GM12872 (cell line): ENCODE measurements around the gene CAMTA1.

Experiments used
- TF ChIP-seq, protein P1 (sequence below): IDR thresholded peaks from 3 replicates; pipeline ENCODE4 v1.5.1; 2011; ENCODE audit warnings: low read depth, mild to moderate bottlenecking, low read length, moderate library complexity; ENCODE audit not compliant: insufficient read depth

The CAMTA1 gene

DNA sequence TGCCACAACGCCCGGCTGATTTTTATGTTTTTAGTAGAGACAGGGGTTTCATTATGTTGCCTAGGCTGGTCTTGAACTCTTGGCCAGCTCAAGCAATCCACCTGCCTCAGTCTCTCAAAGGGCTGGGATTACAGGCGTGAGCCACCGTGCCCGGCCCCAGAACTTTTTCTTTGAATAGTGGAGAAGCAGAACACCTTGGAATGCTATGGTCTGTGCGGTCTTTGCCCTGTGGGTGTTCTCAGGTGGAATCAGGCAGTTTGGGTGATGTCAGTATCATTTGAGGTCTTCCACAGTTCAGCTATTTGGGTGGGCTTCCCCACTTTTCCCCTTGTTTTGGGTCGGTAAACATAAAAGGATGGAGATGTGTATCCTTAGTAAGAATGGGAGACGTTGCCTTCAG, 17.6 kb downstream of the CAMTA1 start:
- TF ChIP-seq, protein P1, sequence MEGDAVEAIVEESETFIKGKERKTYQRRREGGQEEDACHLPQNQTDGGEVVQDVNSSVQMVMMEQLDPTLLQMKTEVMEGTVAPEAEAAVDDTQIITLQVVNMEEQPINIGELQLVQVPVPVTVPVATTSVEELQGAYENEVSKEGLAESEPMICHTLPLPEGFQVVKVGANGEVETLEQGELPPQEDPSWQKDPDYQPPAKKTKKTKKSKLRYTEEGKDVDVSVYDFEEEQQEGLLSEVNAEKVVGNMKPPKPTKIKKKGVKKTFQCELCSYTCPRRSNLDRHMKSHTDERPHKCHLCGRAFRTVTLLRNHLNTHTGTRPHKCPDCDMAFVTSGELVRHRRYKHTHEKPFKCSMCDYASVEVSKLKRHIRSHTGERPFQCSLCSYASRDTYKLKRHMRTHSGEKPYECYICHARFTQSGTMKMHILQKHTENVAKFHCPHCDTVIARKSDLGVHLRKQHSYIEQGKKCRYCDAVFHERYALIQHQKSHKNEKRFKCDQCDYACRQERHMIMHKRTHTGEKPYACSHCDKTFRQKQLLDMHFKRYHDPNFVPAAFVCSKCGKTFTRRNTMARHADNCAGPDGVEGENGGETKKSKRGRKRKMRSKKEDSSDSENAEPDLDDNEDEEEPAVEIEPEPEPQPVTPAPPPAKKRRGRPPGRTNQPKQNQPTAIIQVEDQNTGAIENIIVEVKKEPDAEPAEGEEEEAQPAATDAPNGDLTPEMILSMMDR, result no peak

DNA sequence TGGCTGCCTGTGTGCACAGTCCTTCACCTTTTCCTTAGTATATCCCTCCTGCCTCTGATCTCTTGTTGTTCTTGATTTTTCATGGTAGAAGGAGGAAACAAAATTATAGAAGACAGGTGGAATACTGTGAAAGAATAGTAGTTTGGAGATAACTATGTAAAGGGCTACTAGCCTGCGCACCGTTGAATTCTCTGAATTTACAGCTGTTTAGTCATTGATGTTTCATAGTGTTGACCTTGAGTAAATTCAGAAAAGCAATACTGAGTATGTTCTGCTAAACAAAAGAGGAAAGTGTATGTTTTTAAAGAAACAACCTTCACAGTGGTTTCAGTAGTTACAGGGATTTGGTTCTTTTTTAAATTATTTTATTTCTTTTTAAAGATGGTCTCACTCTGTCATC, 18.1 kb downstream of the CAMTA1 start:
- TF ChIP-seq, protein P1, result no peak

DNA sequence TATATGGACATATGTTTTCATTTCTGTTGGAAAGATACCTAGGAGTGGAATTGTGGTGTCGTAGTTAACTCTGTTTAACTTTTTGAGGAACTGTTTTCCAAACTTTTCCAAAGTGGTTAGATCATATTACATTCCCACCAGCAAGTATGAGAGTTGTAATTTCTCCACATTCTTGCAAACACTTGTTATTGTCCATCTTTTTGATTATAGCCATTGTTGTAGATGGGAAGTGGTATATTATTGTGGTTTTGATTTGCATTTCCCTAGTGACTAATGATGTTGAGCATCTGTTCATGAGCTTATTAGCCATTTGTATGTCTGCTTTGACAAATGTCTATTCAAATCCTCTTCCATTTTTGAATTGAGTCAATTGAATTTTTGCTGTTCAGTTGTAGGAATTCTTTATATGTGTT, 19.8 kb downstream of the CAMTA1 start:
- TF ChIP-seq, protein P1, result no peak

DNA sequence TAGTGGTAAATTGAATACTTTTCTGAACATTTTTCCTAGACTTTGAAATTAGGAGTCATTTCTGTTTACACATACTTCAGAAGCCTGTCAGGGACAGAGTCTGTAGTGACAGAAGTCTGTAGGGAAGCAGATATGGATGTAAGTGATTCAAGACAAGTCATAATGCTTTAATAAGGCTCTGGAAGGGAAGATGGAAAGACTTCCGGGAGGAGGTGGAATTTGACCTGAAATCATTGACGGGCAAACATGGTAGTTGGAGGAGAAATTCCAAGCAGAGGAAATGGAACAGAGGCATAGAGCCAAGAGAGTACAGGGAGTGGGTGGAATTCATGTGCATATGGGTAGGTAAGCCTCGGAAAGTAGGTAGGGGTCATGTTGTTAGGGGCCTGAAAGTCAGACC, 22.5 kb downstream of the CAMTA1 start:
- TF ChIP-seq, protein P1, result no peak

DNA sequence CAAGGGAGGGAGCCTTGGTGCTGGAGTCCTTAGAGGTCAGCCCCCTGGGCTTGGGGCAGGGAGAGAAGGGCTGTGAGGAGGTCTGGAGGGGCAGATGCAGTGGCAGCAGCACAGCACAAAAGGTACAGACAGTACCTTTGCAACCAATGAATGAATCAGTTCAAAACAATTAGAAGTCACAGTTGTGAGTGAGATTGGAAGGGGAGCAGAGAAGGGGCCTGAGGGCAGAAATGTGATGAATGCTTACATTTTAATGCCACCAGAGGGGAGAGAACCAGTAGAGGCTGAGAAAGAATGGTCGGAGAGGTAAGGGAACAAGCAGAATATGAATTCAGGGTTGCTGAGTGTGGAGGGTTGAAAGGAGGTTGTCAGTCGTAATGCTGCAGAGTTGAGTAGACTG, 24.2 kb downstream of the CAMTA1 start:
- TF ChIP-seq, protein P1, result no peak

DNA sequence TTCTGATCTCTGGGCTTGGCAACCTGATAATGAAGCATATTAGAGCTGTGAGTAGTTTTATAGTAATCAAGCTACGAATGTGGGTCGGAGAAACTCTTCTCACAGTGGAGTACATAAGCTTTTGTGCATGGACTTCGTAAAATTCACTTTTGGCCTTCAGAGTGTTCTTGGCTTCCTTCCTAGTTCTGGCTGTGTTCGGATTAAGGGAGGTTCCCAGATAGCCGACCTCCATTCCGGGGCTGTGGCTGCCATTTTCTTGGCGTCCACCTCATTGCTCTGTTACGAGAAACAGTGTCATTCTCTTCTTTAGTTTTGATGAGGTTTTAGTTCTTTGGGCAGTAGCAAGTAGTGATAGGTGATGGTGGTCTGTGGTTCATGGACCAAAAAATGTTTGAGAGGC, 26.3 kb downstream of the CAMTA1 start:
- TF ChIP-seq, protein P1, result no peak

DNA sequence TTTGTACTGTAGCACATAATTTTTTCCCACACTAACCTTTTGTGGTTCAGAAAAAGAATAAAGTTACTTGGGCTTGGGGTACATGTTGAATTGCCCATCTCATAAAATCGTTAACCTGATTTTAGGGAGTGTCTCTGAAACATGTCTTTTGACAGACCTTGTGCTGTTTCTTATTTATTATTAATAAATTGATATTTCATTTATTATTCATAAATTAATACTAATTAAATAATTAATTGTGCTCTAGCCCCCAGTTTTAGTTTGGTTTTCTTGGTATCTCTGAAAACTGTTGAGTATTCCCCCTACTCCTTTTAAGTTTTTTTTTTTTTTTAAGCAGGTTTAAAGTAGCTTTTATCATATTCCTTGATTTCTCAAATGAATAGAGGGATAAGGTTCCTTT, 27.9 kb downstream of the CAMTA1 start:
- TF ChIP-seq, protein P1, result no peak

DNA sequence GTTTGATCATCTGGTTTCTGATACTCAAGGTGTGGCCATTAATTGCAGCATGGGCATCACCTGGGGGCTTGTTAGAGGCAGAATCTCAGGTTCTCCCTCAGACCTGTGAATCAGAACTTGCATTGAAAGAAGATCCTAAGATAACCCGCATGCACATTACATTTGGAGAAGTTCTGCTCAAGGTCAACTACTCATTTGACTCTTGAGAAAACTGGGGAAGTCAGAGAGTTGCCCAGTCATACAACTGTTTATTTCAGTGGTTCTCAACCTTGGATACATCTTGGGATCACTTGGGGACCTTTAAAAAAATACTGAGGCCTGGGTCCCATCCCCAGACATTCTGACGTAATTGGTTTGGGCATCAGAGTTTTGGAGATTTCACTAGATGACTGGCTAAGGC, 30.5 kb downstream of the CAMTA1 start:
- TF ChIP-seq, protein P1, result no peak
